Measurements from ENCODE around the gene DGUOK.
"Not testable (repeated sequence)": the region's sequence is repeated elsewhere in the genome, so short reads cannot be mapped to it uniquely, and the experiment has no call there.

The DGUOK gene

GRCh38 chr2:73902284-73902683 lies 24.4 kb upstream of the DGUOK start:
- no peak for DNase-seq

- DNase-seq: no peak
These were observed 23.4 kb upstream of the DGUOK start for GRCh38 chr2:73903313-73903712.

- not testable (repeated sequence) for DNase-seq
These were observed 22.6 kb upstream of the DGUOK start for GRCh38 chr2:73903949-73904613.

GRCh38 chr2:73904952-73905351 lies 21.7 kb upstream of the DGUOK start:
- DNase-seq: no peak

- DNase-seq: no peak
These were observed 19.7 kb upstream of the DGUOK start for GRCh38 chr2:73906847-73907505.

- DNase-seq: peak; percentile 79
These were observed 18.7 kb upstream of the DGUOK start for GRCh38 chr2:73907840-73908452.

- DNase-seq: no peak
These were observed 17.7 kb upstream of the DGUOK start for GRCh38 chr2:73908689-73909652.

- no peak for DNase-seq
These were observed 15.7 kb upstream of the DGUOK start for GRCh38 chr2:73910873-73911547.

- DNase-seq: no peak
These were observed 15.0 kb upstream of the DGUOK start for GRCh38 chr2:73911548-73912208.

GRCh38 chr2:73913414-73914054 lies 13.1 kb upstream of the DGUOK start:
- DNase-seq: no peak

- DNase-seq: no peak
These were observed 12.0 kb upstream of the DGUOK start for GRCh38 chr2:73914667-73915066.

- DNase-seq: no peak
These were observed 11.2 kb upstream of the DGUOK start for GRCh38 chr2:73915437-73915993.

GRCh38 chr2:73916666-73917065 lies 10.0 kb upstream of the DGUOK start:
- DNase-seq: no peak

- DNase-seq: no peak
These were observed 9.4 kb upstream of the DGUOK start for GRCh38 chr2:73917296-73917695.

GRCh38 chr2:73917696-73918207 lies 8.9 kb upstream of the DGUOK start:
- no peak for DNase-seq

- DNase-seq: no peak
These were observed 7.8 kb upstream of the DGUOK start for GRCh38 chr2:73918856-73919255.

- no peak for DNase-seq
These were observed 7.0 kb upstream of the DGUOK start for GRCh38 chr2:73919596-73920228.

GRCh38 chr2:73920577-73921545 lies 5.8 kb upstream of the DGUOK start:
- peak; percentile 19 for DNase-seq

- DNase-seq: no peak
These were observed 5.1 kb upstream of the DGUOK start for GRCh38 chr2:73921581-73921980.
